GM21619 (cell line): ENCODE measurements around the gene RNASEH1.

Experiments
- ATAC-seq: cut with Tn5 transposase; IDR thresholded peaks from one replicate; pipeline ENCODE4 v1.9.1; 2021; ENCODE audit not compliant: unreplicated experiment

Gene RNASEH1

GRCh38 chr2:3558205-3559014, at the start of gene RNASEH1:
Gene RNASEH1 (minus strand): TSS chr2:3558333. CDS start chr2:3558260, 73 bp downstream.
- ATAC-seq = peak; percentile 96

- ATAC-seq = no peak
These were observed 48.5 kb upstream of the RNASEH1 start for GRCh38 chr2:3606370-3607201.

- no peak for ATAC-seq
These were observed 47.9 kb upstream of the RNASEH1 start for GRCh38 chr2:3606028-3606369.

- ATAC-seq = no peak
These were observed 47.1 kb upstream of the RNASEH1 start for GRCh38 chr2:3604991-3605961.

- no peak for ATAC-seq
These were observed 46.2 kb upstream of the RNASEH1 start for GRCh38 chr2:3604207-3604877.

- no peak for ATAC-seq
These were observed 45.5 kb upstream of the RNASEH1 start for GRCh38 chr2:3603536-3604206.

GRCh38 chr2:3602553-3603339, 44.6 kb upstream of the RNASEH1 start:
- no peak for ATAC-seq

- ATAC-seq = no peak
These were observed 43.6 kb upstream of the RNASEH1 start for GRCh38 chr2:3601561-3602271.

- no peak for ATAC-seq
These were observed 42.2 kb upstream of the RNASEH1 start for GRCh38 chr2:3600256-3600855.

GRCh38 chr2:3598912-3599854, 41.0 kb upstream of the RNASEH1 start:
- ATAC-seq = no peak

- ATAC-seq = no peak
These were observed 40.2 kb upstream of the RNASEH1 start for GRCh38 chr2:3598197-3598910.

GRCh38 chr2:3597567-3597966, 39.4 kb upstream of the RNASEH1 start:
- peak; percentile 45 for ATAC-seq

- no peak for ATAC-seq
These were observed 38.8 kb upstream of the RNASEH1 start for GRCh38 chr2:3596901-3597417.

- ATAC-seq = peak; percentile 89
These were observed 37.9 kb upstream of the RNASEH1 start for GRCh38 chr2:3595985-3596384.

- no peak for ATAC-seq
These were observed 37.3 kb upstream of the RNASEH1 start for GRCh38 chr2:3595404-3595803.
